Peyer's patch (tissue), 4 donors: Measurements from ENCODE around the gene TNS4.

Source experiments
- POLR2A ChIP-seq, 2 donors: fragments of 450-650 bp; IDR thresholded peaks; one replicate each; pipeline ENCODE4 v1.5.1; 2017; ENCODE audit warnings: antibody characterized with exemption in 2 of 2, mild to moderate bottlenecking in 2 of 2, moderate library complexity in 2 of 2
- TF ChIP-seq, protein P1 (sequence below), 6 experiments: fragments of 450-650 bp in 4 of 6; fragments of 200-600 bp in 2 of 6; sonication (generic) in 1 of 6; IDR thresholded peaks; one replicate each; pipeline ENCODE4 v1.5.1; 2017 to 2019; ENCODE audit warnings: antibody characterized with exemption in 6 of 6, mild to moderate bottlenecking in 3 of 6, moderate library complexity in 1 of 6

GRCh38 chr17:40493697-40494096, 7.7 kb downstream of the TNS4 start:
- TF ChIP-seq, protein P1, sequence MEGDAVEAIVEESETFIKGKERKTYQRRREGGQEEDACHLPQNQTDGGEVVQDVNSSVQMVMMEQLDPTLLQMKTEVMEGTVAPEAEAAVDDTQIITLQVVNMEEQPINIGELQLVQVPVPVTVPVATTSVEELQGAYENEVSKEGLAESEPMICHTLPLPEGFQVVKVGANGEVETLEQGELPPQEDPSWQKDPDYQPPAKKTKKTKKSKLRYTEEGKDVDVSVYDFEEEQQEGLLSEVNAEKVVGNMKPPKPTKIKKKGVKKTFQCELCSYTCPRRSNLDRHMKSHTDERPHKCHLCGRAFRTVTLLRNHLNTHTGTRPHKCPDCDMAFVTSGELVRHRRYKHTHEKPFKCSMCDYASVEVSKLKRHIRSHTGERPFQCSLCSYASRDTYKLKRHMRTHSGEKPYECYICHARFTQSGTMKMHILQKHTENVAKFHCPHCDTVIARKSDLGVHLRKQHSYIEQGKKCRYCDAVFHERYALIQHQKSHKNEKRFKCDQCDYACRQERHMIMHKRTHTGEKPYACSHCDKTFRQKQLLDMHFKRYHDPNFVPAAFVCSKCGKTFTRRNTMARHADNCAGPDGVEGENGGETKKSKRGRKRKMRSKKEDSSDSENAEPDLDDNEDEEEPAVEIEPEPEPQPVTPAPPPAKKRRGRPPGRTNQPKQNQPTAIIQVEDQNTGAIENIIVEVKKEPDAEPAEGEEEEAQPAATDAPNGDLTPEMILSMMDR (IDR thresholded peaks at IDR 0.05) = no peak
- TF ChIP-seq POLR2A (IDR thresholded peaks at IDR 0.05) = no peak
